Measurements from ENCODE around the gene KCNQ2.

Gene KCNQ2

DNA sequence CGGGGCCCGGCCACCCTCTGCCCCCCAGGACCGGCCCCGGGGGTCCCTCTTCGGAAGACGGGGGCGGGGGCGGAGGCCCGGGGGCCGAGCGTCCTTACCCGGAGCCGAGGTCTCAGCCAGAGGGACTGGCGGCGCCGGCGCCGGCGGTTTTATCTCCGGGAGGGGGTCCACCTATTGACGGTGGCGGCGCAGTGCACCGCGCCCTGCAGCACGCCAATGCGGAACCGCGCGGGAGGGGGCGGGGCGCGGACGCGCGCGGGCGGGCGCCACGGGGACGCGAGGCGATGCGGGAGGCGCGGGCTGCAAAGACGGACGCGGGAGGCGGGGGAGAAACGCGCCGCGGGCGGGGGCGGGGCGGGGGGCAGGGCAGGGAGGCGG, 26.5 kb upstream of the KCNQ2 start, which contains the start of gene EEF1A2:
Gene EEF1A2 (minus strand): TSS at position 124 of the 378 bp plus-strand sequence. CDS start 1,320 bp downstream, outside the sequence.
- no peak within 1 kb of the TSS; the same call in 1 of the 2 replicates for H3K4me2 ChIP-seq (ENCODE audit: low read length)
- H3K79me2 ChIP-seq (ENCODE audit: control insufficient read depth, low read length) = no peaks in the 10 kb centered on the region
- no peak within 1 kb of the TSS for H3K27ac ChIP-seq (ENCODE audit: low read depth, low read length)
- no peaks in the 10 kb centered on the region for H3K36me3 ChIP-seq (ENCODE audit: control insufficient read depth, low read length)
- H4K20me1 ChIP-seq (ENCODE audit: control insufficient read depth, insufficient read depth, low read depth, low read length) = peaks cover 9% of the 10 kb centered on the region; the same call in 1 of the 2 replicates
- H3K9me2 ChIP-seq (replicated peaks; ENCODE audit: control insufficient read depth, low read length) = no peaks in the 10 kb centered on the region
- peaks cover 7% of the 10 kb centered on the region; the same call in 1 of the 2 replicates for H3K27me3 ChIP-seq (ENCODE audit: control insufficient read depth, low read length)
- no peaks in the 10 kb centered on the region; the same call in 1 of the 2 replicates for H3F3A ChIP-seq (ENCODE audit: control insufficient read depth, insufficient read depth)
- H3K9me3 ChIP-seq (ENCODE audit: control insufficient read depth, insufficient read depth, low read length) = no peaks in the 10 kb centered on the region
- TF ChIP-seq CTCF (IDR thresholded peaks at IDR 0.05; ENCODE audit: low read depth, low read length, poor library complexity, severe bottlenecking) (no peak), EZH2phosphoT487 (IDR thresholded peaks at IDR 0.05; ENCODE audit: borderline replicate concordance, low read length) (no peak)
- peaks cover 20% of the 10 kb centered on the region for H3K4me1 ChIP-seq (ENCODE audit: control insufficient read depth, low read length)
- no peak within 1 kb of the TSS for H3K4me3 ChIP-seq (ENCODE audit: low read length)

DNA sequence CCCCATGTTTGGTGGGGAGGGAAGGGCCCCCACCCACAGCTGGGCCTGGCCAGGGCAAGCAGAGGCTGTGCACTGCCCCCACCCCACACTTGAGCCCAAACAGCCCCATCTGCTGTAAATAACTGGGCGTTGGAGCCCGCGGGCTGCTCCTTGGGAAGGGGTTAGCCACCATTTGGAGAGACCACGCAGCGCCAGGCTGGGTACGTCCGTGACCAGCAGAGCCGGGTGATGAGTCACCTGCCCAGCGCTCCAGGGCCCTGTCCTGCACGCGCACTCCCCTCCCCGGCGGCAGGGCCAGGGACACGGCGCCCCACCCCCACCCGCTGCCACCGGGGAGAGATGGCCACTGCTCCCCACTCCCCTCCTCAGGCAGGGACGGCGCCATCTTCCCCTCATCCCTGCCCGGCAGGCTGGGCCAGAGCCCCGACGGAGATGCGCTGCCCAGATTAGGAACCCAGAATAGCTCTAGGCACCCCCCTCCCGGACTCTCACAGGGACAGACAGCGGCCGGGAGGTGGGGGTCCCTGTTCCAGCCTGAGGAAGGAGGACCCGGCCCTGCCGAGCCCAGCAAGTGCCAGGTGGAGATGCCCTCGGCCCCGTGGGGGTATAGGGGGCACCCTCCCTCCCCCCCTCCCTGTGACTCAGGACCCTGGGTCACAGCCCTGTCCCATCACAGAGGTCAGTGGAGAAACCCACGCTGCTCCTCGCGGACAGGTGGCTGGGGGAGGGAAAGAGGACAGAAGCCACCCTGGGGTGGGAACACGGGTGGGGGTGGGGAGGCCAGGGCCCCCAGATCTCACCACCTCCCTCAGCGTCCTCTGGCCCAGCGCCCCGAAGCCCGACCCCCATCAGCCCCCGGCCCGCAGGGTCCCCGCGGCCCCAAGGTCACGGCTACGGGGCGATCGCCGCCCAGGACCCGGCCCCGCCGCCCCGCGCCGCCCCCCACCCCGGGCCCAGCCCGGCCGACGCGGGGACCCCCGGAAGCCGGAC, 25.8 kb upstream of the KCNQ2 start:
- Histone ChIP-seq H3K27ac (ENCODE audit: low read depth, low read length) (no peak overlapping the region), H3K4me2 (ENCODE audit: low read length) (no peak overlapping the region), H3K9me2 (replicated peaks; ENCODE audit: control insufficient read depth, low read length) (no peaks in the 10 kb centered on the region), H3K36me3 (ENCODE audit: control insufficient read depth, low read length) (no peaks in the 10 kb centered on the region), H3K4me3 (ENCODE audit: low read length) (no peak overlapping the region), H3F3A (ENCODE audit: control insufficient read depth, insufficient read depth) (no peaks in the 10 kb centered on the region; the same call in 1 of the 2 replicates), H4K20me1 (ENCODE audit: control insufficient read depth, insufficient read depth, low read depth, low read length) (peaks cover 9% of the 10 kb centered on the region; the same call in 1 of the 2 replicates), H3K27me3 (ENCODE audit: control insufficient read depth, low read length) (peaks cover 7% of the 10 kb centered on the region; the same call in 1 of the 2 replicates), H3K79me2 (ENCODE audit: control insufficient read depth, low read length) (no peaks in the 10 kb centered on the region), H3K9me3 (ENCODE audit: control insufficient read depth, insufficient read depth, low read length) (no peaks in the 10 kb centered on the region), H3K4me1 (ENCODE audit: control insufficient read depth, low read length) (peaks cover 20% of the 10 kb centered on the region)
- TF ChIP-seq CTCF (IDR thresholded peaks at IDR 0.05; ENCODE audit: low read depth, low read length, poor library complexity, severe bottlenecking) = no peak
- TF ChIP-seq EZH2phosphoT487 (IDR thresholded peaks at IDR 0.05; ENCODE audit: borderline replicate concordance, low read length) = no peak

- no peak overlapping the region for H3K4me3 ChIP-seq (ENCODE audit: low read length)
- H3K4me2 ChIP-seq (ENCODE audit: low read length) = no peak overlapping the region
- no peaks in the 10 kb centered on the region for H3K79me2 ChIP-seq (ENCODE audit: control insufficient read depth, low read length)
- no peaks in the 10 kb centered on the region for H3K9me2 ChIP-seq (replicated peaks; ENCODE audit: control insufficient read depth, low read length)
- peaks cover 17% of the 10 kb centered on the region for H3K4me1 ChIP-seq (ENCODE audit: control insufficient read depth, low read length)
- H3K27ac ChIP-seq (ENCODE audit: low read depth, low read length) = no peak overlapping the region
- TF ChIP-seq CTCF (IDR thresholded peaks at IDR 0.05; ENCODE audit: low read depth, low read length, poor library complexity, severe bottlenecking) = no peak
- no peak for TF ChIP-seq EZH2phosphoT487 (IDR thresholded peaks at IDR 0.05; ENCODE audit: borderline replicate concordance, low read length)
- H3K27me3 ChIP-seq (ENCODE audit: control insufficient read depth, low read length) = peaks cover 7% of the 10 kb centered on the region; the same call in 1 of the 2 replicates
- H3K36me3 ChIP-seq (ENCODE audit: control insufficient read depth, low read length) = no peaks in the 10 kb centered on the region
- peaks cover 9% of the 10 kb centered on the region; the same call in 1 of the 2 replicates for H4K20me1 ChIP-seq (ENCODE audit: control insufficient read depth, insufficient read depth, low read depth, low read length)
- no peaks in the 10 kb centered on the region for H3K9me3 ChIP-seq (ENCODE audit: control insufficient read depth, insufficient read depth, low read length)
- H3F3A ChIP-seq (ENCODE audit: control insufficient read depth, insufficient read depth) = no peaks in the 10 kb centered on the region; the same call in 1 of the 2 replicates
These were observed 24.9 kb upstream of the KCNQ2 start for GRCh38 chr20:63497138-63497945.
